ENCODE data around the gene ANGPTL1.

Gene ANGPTL1

DNA sequence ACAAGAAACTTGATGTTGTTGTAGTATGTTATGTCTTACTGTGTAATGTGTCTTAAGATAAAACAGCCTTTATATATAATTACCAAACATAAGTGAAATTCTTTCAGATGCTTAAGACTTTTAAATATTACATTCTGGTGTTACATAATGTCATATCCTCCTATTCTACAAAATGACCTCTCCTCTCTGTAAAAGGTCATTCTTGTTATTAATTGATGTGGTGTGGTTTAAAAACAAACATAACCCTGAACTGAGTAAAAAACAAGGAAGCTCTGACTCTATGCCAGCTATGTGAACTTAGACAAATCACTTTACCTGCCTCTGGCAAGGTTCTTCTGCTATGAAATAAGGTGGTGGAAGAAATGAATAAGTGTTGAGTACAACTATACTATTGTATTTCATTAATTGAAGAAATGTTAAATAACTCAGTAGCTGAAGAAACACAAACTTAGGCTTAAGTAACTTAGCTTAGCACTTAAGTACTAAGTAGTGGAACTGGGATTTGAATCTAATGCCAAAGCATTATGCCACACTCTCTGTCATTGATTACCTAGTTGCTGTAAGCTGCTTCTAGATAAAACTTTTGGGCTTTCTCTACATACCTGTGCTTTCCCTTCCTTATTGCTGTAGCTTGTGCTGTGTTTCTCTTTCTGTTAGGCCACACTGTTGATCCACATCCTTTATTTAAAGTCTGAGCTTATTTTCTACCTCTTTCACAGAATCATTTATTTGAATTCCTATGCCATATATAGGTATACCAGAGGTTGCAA is 859 bp upstream of the ANGPTL1 start:
- Histone ChIP-seq H3K79me1 (ENCODE audit: low read length) (no peaks in the 10 kb centered on the region), H3K4me3 (ENCODE audit: low read length) (no peak overlapping the region), H3K27me3 (ENCODE audit: insufficient read depth, low read length, poor library complexity) (no peaks in the 10 kb centered on the region), H4K5ac (ENCODE audit: low read length) (no peak overlapping the region), H3K9ac (ENCODE audit: low read length) (no peak overlapping the region), H3K4me1 (ENCODE audit: control insufficient read depth, low read depth, low read length) (peaks cover 5% of the 10 kb centered on the region), H3K56ac (ENCODE audit: low read length) (no peak overlapping the region), H3K79me2 (ENCODE audit: control insufficient read depth, insufficient read depth, low read length) (no peaks in the 10 kb centered on the region), H3K36me3 (ENCODE audit: control insufficient read depth, insufficient read depth, low read length) (no peaks in the 10 kb centered on the region), H3K23ac (ENCODE audit: low read length) (no peak overlapping the region), H3K18ac (ENCODE audit: low read length) (no peak overlapping the region), H2AK5ac (ENCODE audit: low read length) (no peak overlapping the region), H2BK15ac (replicated peaks; ENCODE audit: low read depth) (no peak overlapping the region), H2BK120ac (ENCODE audit: low read depth, low read length) (no peak overlapping the region), H3K4ac (ENCODE audit: low read depth, low read length) (no peak overlapping the region), H2BK5ac (ENCODE audit: low read length) (no peak overlapping the region), H3K4me2 (ENCODE audit: low read length) (no peak overlapping the region), H4K8ac (ENCODE audit: low read depth, low read length) (no peak overlapping the region), H3K27ac (ENCODE audit: low read depth, low read length) (no peak overlapping the region)
- DNase-seq, result no peak

DNA sequence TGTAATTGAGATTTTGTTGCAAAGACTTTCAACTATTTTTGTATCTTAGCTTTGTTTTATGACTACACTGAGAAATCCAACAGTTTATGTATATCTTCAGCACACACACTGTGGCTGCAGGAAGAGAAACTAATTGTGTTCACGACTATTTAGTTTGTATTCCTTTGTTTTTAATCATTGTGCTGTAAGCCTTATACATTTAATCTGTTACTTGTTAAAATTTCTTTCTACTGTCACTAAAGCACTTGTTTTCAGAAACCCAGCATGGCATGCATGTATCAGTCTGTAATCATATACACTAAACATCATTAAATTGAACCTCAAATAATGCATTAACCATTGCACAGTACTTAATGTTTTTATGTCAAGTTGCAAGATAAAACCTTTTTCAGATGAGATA is 656 bp downstream of the ANGPTL1 start:
- H4K5ac ChIP-seq (ENCODE audit: low read length), result no peak overlapping the region
- H3K27ac ChIP-seq (ENCODE audit: low read depth, low read length), result no peak overlapping the region
- no peaks in the 10 kb centered on the region for H3K27me3 ChIP-seq (ENCODE audit: insufficient read depth, low read length, poor library complexity)

DNA sequence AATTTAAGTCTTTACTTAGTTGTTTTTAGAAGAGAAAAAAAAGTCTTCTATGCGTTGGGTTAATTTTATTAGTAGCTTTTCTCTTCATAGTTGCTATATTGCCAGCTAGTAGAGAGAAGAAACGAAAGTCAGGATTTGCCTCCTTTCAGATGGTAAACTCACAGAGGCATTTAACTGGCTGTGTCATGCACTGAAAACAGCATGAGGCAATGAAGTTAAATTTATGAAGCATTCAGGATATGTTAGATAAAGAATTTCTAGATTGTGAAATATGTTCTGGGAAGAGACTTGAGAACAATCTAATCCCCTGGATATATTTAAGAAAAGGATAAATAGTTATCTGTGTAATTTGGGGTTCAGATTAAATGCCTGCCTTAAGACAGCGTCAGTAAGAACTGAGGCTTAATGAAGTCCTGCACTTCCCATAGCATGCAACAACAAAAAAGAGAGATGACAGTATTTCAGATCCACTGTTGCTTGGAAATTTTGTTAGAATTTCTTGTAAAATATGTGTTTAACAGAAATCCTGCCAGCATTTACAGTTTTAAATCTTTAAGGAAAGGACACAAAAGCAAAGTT is 1.7 kb downstream of the ANGPTL1 start:
- Histone ChIP-seq H3K9ac (ENCODE audit: low read length) (no peak overlapping the region), H3K79me1 (ENCODE audit: low read length) (no peaks in the 10 kb centered on the region), H2BK120ac (ENCODE audit: low read depth, low read length) (no peak overlapping the region), H4K8ac (ENCODE audit: low read depth, low read length) (no peak overlapping the region), H3K23ac (ENCODE audit: low read length) (no peak overlapping the region), H3K4ac (ENCODE audit: low read depth, low read length) (no peak overlapping the region), H2BK5ac (ENCODE audit: low read length) (no peak overlapping the region), H3K18ac (ENCODE audit: low read length) (no peak overlapping the region), H3K27ac (ENCODE audit: low read depth, low read length) (no peak overlapping the region), H3K4me1 (ENCODE audit: control insufficient read depth, low read depth, low read length) (peaks cover 5% of the 10 kb centered on the region), H2AK5ac (ENCODE audit: low read length) (no peak overlapping the region), H3K56ac (ENCODE audit: low read length) (no peak overlapping the region), H2BK15ac (replicated peaks; ENCODE audit: low read depth) (no peak overlapping the region), H3K79me2 (ENCODE audit: control insufficient read depth, insufficient read depth, low read length) (no peaks in the 10 kb centered on the region), H4K5ac (ENCODE audit: low read length) (no peak overlapping the region), H3K4me2 (ENCODE audit: low read length) (no peak overlapping the region), H3K27me3 (ENCODE audit: insufficient read depth, low read length, poor library complexity) (no peaks in the 10 kb centered on the region), H3K4me3 (ENCODE audit: low read length) (no peak overlapping the region), H3K36me3 (ENCODE audit: control insufficient read depth, insufficient read depth, low read length) (no peaks in the 10 kb centered on the region)
- DNase-seq, result peak; percentile 38
- WGBS (ENCODE audit: extremely low coverage, insufficient coverage, low lambda C conversion rate), result no CpG with 5 or more reads among the region's 3 CpGs

More for the DNA sequence above, 656 bp downstream of the ANGPTL1 start:
- H3K4ac ChIP-seq (ENCODE audit: low read depth, low read length), result no peak overlapping the region
- H2BK15ac ChIP-seq (replicated peaks; ENCODE audit: low read depth), result no peak overlapping the region
- H2AK5ac ChIP-seq (ENCODE audit: low read length), result no peak overlapping the region
- H3K9ac ChIP-seq (ENCODE audit: low read length), result no peak overlapping the region
- no peak overlapping the region for H3K4me2 ChIP-seq (ENCODE audit: low read length)
- H4K8ac ChIP-seq (ENCODE audit: low read depth, low read length), result no peak overlapping the region
- no peaks in the 10 kb centered on the region for H3K79me2 ChIP-seq (ENCODE audit: control insufficient read depth, insufficient read depth, low read length)
- no peak overlapping the region for H2BK120ac ChIP-seq (ENCODE audit: low read depth, low read length)
- H3K36me3 ChIP-seq (ENCODE audit: control insufficient read depth, insufficient read depth, low read length), result no peaks in the 10 kb centered on the region
- no peak for DNase-seq
- no peak overlapping the region for H3K23ac ChIP-seq (ENCODE audit: low read length)
- WGBS (ENCODE audit: extremely low coverage, insufficient coverage, low lambda C conversion rate), result no CpG with 5 or more reads among the region's 1 CpG
- no peak overlapping the region for H3K18ac ChIP-seq (ENCODE audit: low read length)
- peaks cover 5% of the 10 kb centered on the region for H3K4me1 ChIP-seq (ENCODE audit: control insufficient read depth, low read depth, low read length)
- H3K4me3 ChIP-seq (ENCODE audit: low read length), result no peak overlapping the region
- H2BK5ac ChIP-seq (ENCODE audit: low read length), result no peak overlapping the region
- no peak overlapping the region for H3K56ac ChIP-seq (ENCODE audit: low read length)
- no peaks in the 10 kb centered on the region for H3K79me1 ChIP-seq (ENCODE audit: low read length)

DNA sequence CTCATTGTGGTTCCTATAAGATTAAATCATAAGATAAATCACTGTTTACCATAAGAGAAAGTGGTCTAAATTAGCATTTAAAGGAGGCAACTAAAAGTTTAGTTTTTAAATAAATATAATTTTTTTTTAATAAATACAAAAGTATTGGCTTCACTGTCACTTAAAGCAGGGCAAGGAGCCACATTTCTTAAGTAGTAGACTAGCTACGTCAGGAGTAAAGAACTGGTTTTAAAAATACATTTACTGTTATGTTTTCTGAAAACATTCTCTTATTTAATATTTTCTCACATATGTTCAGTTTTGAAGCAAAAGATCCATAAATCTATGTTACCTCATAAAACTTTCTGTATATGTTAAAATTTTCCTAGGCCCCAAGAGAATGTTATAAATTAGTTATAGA is 2.2 kb downstream of the ANGPTL1 start:
- Histone ChIP-seq H2BK120ac (ENCODE audit: low read depth, low read length) (no peak overlapping the region), H4K8ac (ENCODE audit: low read depth, low read length) (no peak overlapping the region), H3K23ac (ENCODE audit: low read length) (no peak overlapping the region), H3K27me3 (ENCODE audit: insufficient read depth, low read length, poor library complexity) (no peaks in the 10 kb centered on the region), H3K27ac (ENCODE audit: low read depth, low read length) (no peak overlapping the region), H2BK15ac (replicated peaks; ENCODE audit: low read depth) (no peak overlapping the region), H4K5ac (ENCODE audit: low read length) (no peak overlapping the region), H3K79me2 (ENCODE audit: control insufficient read depth, insufficient read depth, low read length) (no peaks in the 10 kb centered on the region), H3K56ac (ENCODE audit: low read length) (no peak overlapping the region), H3K79me1 (ENCODE audit: low read length) (no peaks in the 10 kb centered on the region), H3K4me1 (ENCODE audit: control insufficient read depth, low read depth, low read length) (peaks cover 5% of the 10 kb centered on the region), H3K36me3 (ENCODE audit: control insufficient read depth, insufficient read depth, low read length) (no peaks in the 10 kb centered on the region), H2BK5ac (ENCODE audit: low read length) (no peak overlapping the region), H3K4me2 (ENCODE audit: low read length) (no peak overlapping the region), H3K9ac (ENCODE audit: low read length) (no peak overlapping the region), H3K18ac (ENCODE audit: low read length) (no peak overlapping the region), H2AK5ac (ENCODE audit: low read length) (no peak overlapping the region), H3K4ac (ENCODE audit: low read depth, low read length) (no peak overlapping the region), H3K4me3 (ENCODE audit: low read length) (no peak overlapping the region)
- DNase-seq, result no peak
- no CpG with 5 or more reads among the region's 1 CpG for WGBS (ENCODE audit: extremely low coverage, insufficient coverage, low lambda C conversion rate)

DNA sequence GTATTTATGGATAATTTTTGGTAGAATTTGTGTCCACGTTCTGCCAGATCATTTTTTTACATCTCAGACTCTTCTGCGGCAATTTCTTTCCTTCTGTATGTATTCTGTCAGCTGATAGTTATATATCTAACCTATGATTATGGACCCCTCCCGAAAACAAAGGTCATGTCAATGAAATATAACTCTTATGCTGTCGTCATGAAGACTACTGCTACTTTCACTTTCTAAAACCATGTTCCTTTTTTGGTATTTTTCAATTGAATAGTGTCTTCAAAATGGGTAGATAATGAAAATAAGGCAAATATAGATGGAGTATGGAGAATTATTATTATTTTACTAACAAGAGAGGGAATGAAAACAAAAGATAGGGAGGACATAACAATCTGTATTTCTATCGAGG is 3.2 kb downstream of the ANGPTL1 start:
- Histone ChIP-seq H3K4me1 (ENCODE audit: control insufficient read depth, low read depth, low read length) (peaks cover 5% of the 10 kb centered on the region), H3K4me3 (ENCODE audit: low read length) (no peak overlapping the region)

DNA sequence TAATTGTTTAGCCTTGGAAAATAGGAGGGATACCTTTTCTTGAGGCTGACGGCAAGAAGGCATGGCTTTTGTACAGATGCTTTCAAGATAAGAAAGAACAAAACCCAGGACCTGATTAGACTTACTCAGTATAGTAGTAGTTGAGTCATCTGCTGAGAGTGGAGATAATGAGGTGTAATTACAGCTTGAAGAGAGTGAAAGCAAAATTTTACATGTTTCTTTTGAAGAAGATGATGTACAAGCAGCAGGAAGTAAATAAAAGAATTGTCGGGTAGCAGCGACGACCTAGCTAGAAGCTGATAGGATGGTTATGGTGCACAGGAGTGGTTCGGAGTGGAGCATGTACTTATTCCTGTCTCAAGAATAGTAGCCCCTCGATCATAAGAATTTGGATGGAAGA is 6.6 kb downstream of the ANGPTL1 start:
- H3K4me1 ChIP-seq (ENCODE audit: control insufficient read depth, low read depth, low read length), result no peaks in the 10 kb centered on the region
- no peaks in the 10 kb centered on the region for H3K79me2 ChIP-seq (ENCODE audit: control insufficient read depth, insufficient read depth, low read length)
- H3K27me3 ChIP-seq (ENCODE audit: insufficient read depth, low read length, poor library complexity), result no peaks in the 10 kb centered on the region
- H3K23ac ChIP-seq (ENCODE audit: low read length), result no peak overlapping the region
- H4K8ac ChIP-seq (ENCODE audit: low read depth, low read length), result no peak overlapping the region
- WGBS (ENCODE audit: extremely low coverage, insufficient coverage, low lambda C conversion rate), result no CpG with 5 or more reads among the region's 6 CpGs
- no peak for DNase-seq
- no peak overlapping the region for H2BK15ac ChIP-seq (replicated peaks; ENCODE audit: low read depth)
- H3K79me1 ChIP-seq (ENCODE audit: low read length), result no peaks in the 10 kb centered on the region
- H2BK5ac ChIP-seq (ENCODE audit: low read length), result no peak overlapping the region
- H3K9ac ChIP-seq (ENCODE audit: low read length), result no peak overlapping the region
- H3K4me2 ChIP-seq (ENCODE audit: low read length), result no peak overlapping the region
- no peak overlapping the region for H2BK120ac ChIP-seq (ENCODE audit: low read depth, low read length)
- H3K56ac ChIP-seq (ENCODE audit: low read length), result no peak overlapping the region
- no peak overlapping the region for H3K27ac ChIP-seq (ENCODE audit: low read depth, low read length)
- H3K36me3 ChIP-seq (ENCODE audit: control insufficient read depth, insufficient read depth, low read length), result no peaks in the 10 kb centered on the region
- H3K4me3 ChIP-seq (ENCODE audit: low read length), result no peak overlapping the region
- no peak overlapping the region for H2AK5ac ChIP-seq (ENCODE audit: low read length)
- no peak overlapping the region for H3K4ac ChIP-seq (ENCODE audit: low read depth, low read length)
- H4K5ac ChIP-seq (ENCODE audit: low read length), result no peak overlapping the region
- no peak overlapping the region for H3K18ac ChIP-seq (ENCODE audit: low read length)

More for the DNA sequence above, 3.2 kb downstream of the ANGPTL1 start:
- Histone ChIP-seq H3K9ac (ENCODE audit: low read length) (no peak overlapping the region), H3K18ac (ENCODE audit: low read length) (no peak overlapping the region), H3K56ac (ENCODE audit: low read length) (no peak overlapping the region), H3K4me2 (ENCODE audit: low read length) (no peak overlapping the region), H4K5ac (ENCODE audit: low read length) (no peak overlapping the region), H2BK15ac (replicated peaks; ENCODE audit: low read depth) (no peak overlapping the region), H3K79me1 (ENCODE audit: low read length) (no peaks in the 10 kb centered on the region), H4K8ac (ENCODE audit: low read depth, low read length) (no peak overlapping the region), H3K23ac (ENCODE audit: low read length) (no peak overlapping the region), H3K4ac (ENCODE audit: low read depth, low read length) (no peak overlapping the region), H3K27me3 (ENCODE audit: insufficient read depth, low read length, poor library complexity) (no peaks in the 10 kb centered on the region), H2BK120ac (ENCODE audit: low read depth, low read length) (no peak overlapping the region), H2AK5ac (ENCODE audit: low read length) (no peak overlapping the region), H3K79me2 (ENCODE audit: control insufficient read depth, insufficient read depth, low read length) (no peaks in the 10 kb centered on the region), H2BK5ac (ENCODE audit: low read length) (no peak overlapping the region), H3K36me3 (ENCODE audit: control insufficient read depth, insufficient read depth, low read length) (no peaks in the 10 kb centered on the region), H3K27ac (ENCODE audit: low read depth, low read length) (no peak overlapping the region)
- DNase-seq, result no peak
- no CpG with 5 or more reads among the region's 5 CpGs for WGBS (ENCODE audit: extremely low coverage, insufficient coverage, low lambda C conversion rate)
